NOMO-1 treated with dmso at 0.1 percent for 144 hours (cell line): ENCODE measurements around the gene GRIP2.
"Not testable (repeated sequence)": the region's sequence is repeated elsewhere in the genome, so short reads cannot be mapped to it uniquely, and the experiment has no call there.

Experiments
- DNase-seq: peaks from one replicate; lab custom pipeline; 2025; ENCODE audit not compliant: unreplicated experiment; lab: John Stamatoyannopoulos, UW

The GRIP2 gene

DNA sequence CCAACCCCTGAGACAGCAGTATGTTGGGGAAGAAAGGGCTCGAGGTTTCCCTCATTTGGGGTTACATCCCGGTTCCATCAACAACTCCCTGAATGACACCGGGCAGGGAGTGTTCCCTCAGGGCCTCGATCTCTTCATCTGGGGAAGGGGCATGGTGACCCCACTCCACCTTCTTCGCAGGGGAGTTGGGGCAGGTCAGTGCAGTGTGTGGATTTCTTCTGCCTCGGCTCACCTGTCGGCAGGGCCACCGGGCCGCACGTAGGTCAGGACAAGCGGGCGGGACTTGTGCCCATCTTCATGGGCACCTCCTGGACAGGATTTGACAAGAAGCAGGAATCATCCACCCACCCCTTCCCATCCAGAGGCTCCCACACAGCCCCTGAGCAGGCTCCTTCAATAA lies 17.4 kb downstream of the GRIP2 start:
- no peak for DNase-seq

DNA sequence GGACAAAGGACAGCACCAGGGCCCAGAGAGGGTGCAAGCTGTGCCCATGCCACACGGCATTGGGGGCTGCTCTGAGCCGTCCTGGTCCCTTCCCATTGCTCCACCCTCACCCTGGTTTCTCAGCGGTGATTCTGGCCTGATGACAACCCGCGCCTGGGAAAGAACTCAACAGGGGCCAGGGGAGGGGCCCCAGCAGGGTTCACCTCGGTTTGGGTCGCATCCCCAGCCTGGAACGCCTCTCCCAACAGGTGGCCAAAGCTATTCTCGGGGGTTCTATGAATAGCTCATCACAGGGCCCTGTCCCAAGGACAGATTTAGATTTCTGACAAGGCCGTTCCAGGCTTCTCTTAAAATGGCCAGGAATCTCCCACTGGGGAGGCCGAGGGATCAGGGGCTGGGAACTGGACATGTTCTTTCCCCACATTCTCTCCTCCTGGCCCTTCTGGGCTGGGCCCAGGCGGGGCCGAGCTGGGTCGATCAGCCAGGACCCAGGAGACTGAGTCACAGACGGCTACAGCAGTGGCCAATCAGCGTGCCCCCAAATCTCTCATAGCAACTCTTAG lies 17.9 kb downstream of the GRIP2 start:
- no peak for DNase-seq

DNA sequence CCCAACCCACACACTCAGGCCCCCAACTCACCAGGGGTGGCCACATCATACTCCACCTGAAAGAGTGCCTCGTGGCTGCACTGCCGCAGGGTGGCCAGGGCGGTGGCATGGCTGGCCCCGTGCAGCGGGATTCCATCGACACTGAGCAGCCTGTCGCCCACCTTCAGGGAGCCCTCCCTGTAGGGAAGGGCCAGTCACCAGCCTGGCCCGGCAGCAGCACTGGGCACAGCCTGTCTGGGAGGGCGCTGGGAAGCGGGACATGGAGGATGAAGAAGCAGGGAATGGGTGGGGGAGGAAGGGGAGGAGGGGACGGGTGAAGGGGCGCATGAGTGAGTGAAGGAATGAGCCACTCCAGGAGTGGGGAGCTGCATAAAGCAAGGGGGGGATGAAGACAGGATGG lies 18.5 kb downstream of the GRIP2 start:
- DNase-seq: no peak

DNA sequence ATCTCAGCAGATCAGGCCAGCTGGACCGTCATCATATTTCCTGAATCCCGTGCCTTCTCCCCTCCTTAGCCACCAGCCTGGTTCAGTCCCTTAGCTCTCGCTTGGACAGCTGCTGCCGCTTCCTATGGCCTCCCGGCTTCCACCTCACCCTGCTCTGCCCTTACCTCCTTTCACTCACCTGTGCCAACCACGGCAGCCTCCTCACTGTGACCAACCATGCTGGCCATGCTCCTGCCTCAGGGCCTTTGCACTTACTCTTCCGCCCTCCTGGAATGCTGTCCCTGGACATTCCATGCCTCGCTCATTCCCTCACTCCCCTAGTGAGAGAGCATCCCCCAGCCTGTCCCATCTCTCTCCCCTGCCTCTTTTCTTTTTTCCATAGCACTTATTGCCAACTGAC lies 19.2 kb downstream of the GRIP2 start:
- no peak for DNase-seq

DNA sequence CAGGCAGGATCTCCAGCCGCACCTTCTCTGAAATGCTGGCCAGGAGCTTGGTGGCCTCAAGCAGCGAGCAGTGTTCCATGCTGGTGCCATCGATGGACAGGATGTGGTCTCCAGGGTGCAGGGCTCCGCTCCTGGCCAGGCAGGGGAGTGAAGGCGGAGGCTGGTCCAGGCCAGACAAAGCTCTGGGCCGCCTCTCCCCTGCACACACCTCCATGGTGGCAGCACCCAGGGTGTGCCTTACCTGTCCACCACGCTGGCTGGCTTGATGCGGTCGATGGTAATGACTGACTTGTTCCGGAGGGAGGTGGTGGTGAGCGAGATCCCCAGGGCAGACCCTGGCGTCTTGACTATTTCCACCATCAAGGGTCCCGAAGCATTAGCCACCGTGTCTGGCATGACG lies 20.0 kb downstream of the GRIP2 start:
- no peak for DNase-seq

DNA sequence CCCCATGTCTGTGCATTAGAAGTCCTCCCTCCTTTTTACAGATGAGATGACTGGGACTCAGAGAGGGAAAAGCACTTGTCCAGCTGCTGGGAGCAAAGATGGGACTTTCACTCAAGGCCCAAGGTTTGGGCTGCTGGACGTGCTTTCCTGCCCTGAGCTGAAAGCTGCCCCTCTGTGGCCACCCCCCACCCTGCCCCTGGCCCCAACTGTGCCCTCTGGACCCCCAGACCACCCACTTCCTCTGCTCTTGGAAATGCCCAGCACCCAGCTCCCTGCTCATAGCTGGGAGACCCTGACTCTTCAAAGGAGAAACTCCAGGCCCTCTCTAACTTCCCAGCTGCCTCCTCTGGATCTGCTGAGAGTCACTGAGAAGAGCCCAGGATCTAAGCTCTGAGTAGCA lies 20.7 kb downstream of the GRIP2 start:
- no peak for DNase-seq

DNA sequence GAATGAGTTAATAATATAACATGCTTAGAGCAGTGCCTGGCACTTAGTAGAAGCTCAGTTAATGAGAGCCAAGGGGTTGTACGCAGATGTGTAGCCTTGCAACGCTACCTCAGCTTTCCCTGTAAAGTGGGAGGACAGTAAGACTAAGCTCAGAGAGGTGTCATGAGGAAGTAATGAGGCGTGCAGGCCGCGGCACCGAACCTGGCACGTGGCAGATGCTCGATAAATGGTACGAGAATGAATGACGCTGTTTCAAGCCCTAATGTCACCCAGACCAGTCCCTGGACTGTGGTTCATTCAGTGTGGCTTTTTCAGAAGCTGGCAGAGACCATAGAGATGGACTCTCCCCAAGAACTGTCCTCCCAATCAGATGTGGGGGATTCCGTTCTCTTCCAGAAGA lies 21.2 kb downstream of the GRIP2 start:
- no peak for DNase-seq

DNA sequence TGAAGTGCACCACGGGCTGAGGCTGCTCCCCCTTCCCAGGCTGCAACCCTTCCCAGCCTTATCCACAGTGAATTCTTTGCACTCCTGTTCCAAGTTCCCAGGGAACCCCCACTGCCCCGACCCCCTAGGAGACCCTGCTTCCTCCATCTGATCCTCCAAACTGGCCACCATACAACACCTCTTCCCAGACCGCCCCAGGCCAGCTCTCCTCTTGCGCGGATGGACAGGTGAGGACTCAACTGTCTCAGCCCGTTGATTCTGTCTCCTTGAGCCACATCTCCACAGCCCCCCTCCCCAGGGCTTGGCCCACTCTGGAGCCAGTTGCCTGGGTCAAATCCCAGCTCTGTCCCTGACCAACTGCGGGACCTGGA lies 21.7 kb downstream of the GRIP2 start:
- DNase-seq: no peak

DNA sequence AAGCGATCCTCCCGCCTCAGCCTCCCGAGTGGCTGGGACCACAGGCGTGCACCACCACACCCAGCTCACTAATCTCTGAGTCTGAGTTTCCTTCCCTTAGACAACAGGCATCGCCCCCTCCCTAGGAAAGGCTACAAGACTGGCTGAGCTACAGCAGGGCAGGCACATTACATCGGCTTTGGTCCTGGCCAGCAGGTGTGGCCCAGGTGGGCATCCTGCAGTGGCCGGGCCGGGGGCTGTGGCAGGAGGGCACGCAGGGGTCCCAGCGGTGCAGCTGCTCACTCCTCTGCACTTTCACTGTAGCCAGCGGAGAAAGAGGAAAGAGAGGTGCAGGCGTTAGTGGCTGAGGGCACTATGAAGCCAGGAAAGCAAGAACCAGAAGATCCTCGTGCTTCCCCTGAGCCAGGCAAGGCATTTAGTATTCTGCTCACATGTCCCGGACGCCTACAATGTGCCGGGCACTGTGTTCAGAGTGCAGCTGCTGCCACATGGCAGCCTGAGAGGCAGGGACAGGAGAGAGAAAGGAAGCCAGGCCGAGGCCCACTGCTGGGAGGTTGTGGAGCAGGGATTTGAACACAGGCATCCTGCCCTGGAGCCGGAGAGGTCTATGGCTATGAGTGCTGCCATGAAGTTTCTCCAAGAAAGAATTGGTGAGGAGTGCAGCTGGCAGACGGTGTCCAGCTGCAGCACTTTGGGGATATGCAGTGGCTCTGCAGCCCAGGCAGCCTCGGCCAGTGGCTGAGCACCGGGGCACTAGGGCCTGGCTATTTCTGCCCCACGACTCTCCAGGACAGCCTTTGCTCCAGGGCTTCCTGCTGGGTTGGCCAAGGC lies 22.3 kb downstream of the GRIP2 start:
- DNase-seq: no peak

DNA sequence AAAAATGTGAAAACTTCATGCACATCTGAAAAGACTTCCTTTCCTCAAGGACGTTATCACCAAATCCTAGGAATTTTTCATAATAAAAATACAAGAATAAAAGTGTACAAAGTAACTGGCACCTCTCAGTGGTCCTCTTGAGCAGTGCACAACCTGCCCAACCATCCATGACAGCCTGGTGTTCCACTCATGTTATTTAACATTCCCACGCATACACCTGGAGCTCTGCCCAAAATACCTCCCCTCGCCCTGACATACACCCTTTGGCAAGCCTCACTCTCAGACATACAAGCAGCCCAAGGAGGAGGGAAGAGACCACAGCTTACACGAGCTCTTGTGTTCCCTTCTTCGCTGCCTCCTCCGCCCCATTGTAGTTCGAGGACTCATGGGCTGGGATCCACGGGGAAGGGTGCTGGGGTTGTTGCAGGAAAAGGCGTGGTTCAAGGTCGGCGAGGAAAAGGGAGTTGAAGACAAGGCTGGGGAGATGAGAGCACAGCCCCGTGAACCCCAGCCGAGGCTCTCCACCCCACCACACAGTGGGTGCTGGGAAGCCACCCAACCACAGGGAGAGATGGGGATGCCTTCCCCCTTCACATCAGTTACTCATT lies 23.3 kb downstream of the GRIP2 start:
- DNase-seq: no peak

DNA sequence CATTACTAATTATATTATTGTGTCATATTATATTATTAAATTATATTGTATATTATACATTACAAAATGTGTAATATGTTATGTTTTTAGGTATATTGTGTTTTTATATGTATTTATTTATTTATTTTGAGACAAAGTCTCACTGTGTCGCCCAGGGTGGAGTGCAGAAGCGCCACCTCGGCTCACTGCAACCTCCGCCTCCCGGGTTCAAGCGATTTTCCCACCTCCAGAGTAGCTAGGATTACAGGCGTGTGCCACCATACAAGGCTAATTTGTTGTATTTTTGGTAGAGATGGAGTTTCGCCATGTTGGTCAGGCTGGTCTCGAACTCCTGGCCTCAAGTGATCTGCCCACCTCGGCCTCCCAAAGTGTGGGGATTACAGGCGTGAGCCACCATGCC lies 24.6 kb downstream of the GRIP2 start:
- DNase-seq: not testable (repeated sequence)

DNA sequence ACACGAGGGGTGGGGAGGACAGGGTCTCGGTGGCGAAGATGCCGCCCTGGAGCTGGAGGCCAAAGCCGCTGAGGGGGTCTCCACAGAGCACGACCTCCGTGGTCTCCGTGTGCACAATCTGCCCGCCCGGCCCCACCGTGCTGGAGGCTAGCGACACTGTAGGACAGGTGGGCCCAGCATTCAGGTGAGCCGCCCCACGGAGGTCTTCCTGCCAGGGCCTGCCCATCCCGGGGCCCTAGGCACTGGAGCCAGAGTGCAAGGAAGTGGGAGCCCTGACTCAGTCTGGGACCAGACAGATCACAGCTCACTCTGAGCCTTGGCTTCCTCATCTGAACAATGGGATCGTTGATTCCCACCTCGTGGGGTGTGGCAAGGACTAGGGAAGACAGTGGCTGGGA lies 25.8 kb downstream of the GRIP2 start:
- no peak for DNase-seq

DNA sequence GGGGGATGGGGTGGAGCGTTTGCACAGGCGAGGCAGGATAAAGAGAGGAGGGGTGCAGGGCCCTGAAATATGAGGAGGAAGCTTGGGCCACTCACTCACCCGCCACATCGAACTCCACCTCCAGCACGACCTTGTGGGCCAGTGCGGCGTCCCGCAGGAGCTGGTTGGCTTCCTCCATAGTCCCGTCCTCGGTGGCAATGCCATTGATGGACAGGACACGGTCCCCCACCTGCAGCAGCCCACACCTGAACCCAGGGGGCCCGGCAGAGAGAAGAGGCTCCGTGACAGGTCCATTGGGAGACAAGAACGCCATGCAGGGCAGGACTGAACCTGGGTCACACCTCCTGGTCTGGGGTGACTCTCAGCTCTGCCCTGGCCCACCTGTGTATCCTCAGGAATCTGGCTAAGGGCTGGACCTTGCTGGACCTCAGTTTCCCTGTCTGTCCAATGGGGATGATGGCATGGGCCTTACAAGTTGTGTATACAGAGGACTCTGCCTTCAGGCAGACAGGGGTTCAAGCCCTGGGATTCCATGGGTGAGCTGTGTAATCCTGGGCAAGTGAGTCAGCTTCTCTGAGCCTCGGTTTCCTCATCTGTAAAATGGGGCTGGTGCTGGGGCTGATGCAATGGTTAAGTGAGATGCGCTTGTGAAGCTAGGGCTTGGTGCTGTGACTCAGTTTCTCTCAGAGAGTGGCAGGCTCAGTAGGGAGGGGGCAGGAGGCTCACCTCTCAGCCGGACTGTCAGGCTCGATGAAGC lies 26.4 kb downstream of the GRIP2 start:
- DNase-seq: no peak

DNA sequence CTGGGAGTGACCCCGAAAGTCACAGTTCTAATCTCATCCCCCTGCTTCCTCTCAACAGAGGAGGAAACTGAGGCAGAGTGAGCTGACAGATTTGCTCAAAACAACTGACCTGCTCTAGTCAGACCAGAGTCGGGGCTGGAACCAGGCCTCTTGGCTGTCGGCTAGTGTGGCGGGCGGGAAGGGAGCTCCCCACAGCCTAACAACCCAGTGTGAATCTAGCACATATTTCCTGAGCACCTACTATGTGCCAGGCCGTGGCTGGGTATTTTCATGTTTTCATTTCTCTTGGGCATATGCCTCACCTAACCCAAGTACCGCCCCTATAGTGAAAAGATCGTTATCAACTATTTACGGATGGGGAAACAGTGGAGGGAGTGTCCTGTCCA lies 27.2 kb downstream of the GRIP2 start:
- DNase-seq: no peak

DNA sequence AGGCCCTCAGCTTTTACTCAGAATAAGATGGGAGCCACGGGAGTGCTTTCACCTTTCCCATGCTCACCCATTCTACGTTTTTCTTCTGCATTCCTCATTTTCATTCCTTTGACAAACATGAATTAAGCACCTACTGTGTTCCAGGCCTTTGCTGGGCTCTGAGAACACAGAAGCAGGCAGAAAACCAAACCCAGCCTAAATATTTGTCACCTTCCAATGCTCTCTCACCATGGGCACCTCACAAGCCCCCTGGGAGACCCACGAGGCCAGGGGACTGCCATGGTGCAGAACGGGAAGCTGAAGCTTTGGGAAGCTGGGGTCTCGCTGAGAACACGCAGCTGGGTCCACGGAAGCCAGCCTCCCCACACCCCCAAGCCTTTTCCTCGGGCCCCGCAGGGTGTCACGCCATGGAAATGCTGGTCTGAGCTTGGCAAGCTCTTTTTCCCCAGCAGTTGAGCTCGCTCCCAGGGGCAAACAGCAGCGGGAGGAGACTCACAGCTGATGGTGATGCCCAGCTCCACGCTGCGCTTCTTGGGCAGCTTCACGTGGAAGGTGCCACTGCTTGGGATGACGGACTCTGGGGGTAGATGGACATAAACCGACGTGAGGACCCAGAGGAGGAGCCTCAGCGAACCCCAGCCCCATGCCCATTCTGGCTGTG lies 27.7 kb downstream of the GRIP2 start:
- DNase-seq: no peak

DNA sequence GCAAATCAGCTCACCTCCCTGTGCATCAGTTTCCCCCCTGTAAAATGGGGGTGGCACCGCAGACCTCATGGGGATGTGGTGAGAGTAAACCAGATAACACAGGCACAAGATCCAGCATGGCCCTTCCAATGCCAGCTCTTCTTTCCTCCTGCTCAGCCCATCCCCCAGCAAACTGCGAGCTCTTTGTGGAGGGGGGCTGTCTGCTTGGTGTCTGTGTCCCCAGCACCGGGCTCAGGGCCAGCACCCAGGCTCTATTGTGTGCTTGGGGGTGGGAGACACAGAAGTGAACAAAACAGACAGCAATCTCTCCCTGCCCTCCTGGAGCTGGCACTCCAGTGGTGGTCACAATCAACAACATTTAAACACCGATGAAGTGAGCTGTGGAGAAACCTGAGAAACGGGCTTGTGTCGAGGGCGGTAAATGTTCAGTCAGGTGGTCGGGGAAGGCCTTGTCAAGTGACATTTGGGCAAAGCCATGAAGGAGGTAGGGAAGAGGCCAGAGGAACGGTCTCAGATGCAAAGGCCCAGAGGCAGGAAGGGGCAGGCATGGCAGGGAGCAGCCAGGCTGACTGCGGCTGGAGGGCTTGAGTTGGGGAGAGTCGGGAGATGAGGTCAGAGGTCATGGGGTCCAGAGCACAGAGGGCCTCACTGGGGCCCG lies 28.4 kb downstream of the GRIP2 start:
- DNase-seq: no peak

DNA sequence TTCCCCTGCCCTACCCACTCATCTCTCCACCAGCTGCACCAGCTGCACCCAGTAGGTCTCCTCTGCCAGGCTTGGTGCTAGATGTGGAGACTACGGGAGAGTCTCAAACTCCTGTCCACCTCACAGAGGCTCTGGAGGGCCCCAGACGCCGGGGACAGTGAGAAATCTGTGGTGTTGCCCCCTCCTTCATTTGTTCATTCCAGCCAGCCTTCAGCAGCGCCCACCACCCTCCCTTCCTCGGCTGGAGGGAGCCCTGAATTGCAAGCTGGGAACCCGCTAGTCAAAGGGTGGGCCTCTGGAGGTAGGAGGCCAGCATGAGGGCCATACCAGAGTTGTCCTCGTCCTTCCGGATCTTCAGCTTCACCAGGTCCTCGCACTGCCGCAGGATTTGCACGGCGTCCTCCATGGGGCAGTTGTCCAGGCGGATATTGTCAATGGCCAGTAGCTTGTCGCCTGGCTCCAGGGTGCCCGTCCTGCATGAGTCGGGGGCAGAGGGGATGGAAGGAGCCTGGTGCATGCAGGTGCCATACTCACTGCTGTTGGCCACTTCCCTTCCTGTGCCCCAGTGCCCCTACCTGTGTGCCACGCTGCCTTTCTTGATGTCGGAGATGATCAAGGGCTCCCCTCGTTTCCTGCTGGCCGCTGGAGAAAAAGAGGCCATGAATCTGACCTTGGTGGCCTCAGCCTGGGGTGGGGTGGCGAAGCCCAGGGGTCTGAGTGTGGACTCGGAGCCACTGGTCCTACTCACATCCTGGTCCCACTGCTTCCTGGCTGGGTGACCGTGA lies 29.1 kb downstream of the GRIP2 start:
- DNase-seq: no peak

DNA sequence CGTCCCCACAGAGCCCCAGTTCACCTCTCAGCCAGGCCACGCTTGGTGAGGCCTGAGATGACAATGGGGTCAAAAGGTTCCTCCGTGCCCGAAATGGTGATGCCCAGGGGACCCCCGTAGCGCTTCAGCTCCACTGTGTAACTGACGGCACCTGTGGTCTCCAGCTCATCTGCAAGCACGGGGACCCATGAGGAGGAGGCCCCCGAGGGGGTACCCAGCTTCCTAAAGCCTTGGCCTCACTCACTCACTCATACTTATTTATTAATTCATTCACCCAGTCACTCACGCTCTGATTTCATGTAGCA lies 30.4 kb downstream of the GRIP2 start:
- DNase-seq: no peak

DNA sequence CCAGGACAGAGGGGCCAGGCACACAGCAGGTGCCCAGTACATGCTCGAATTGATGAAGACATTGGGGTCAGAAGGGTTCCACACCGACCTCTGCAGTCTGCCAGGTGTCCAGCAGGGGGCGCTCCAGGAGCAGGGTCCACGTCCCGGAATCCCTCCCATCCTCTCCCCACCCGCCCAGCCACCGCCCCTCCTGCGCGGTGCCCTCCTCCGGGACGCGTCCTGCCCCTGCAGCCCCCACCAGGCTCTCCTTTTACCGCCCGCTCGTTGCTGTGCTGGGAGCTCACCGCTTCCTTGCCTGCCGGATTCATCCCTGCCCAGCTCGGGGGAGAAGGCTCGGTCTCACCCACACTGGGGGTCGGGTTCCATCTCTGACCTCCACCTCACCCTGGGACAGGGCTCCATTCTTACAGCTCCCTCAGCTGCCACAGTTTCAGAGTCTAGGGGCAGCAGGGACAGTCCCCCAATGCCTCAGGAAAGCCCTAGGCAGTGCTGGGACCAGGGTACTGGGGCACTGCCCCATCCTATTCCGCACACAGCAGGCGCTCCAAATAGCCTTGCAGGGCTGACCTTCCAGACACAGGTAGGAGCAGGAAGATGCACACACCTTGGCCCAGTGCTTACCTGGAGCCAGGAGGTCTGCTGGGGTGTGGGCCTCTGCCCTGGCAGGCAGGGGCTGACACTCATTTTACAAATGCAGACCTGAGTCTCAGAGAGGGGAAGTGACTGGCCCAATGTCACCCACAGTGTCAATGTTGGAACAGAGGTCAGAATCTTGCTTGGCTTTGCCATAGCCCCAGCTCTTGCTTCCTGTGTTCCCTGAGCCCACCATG lies 31.0 kb downstream of the GRIP2 start:
- no peak for DNase-seq

DNA sequence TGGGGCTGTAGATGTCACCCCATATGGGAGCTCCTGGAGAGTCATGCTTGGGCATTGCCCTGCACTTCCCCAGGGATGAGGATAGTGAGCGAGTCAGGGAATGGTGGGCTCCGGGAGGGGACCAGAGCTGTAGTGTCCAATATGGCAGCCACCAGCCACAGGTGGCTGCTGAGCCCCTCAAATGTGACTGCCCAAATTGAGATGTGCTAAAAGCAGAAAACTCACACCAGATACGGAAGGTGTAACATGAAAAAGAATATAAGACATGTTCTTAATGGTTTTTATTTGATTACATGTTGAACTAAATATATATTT lies 31.7 kb downstream of the GRIP2 start:
- no peak for DNase-seq
